ENCODE data around the gene BHLHE40. TPM values are rescaled to one million over a fixed set of nuclear protein-coding genes. Genes with fewer than 3 reads are reported as not detected.

Gene BHLHE40
- total RNA-seq, 4 donors from 2014 or later = 19.2 to 96.7 (median 45.3) TPM

GRCh38 chr3:5002174-5002870 lies 23.1 kb downstream of the BHLHE40 start:
- Histone ChIP-seq H3K4me3 (no peak overlapping the region), H3K27me3 (no peaks in the 10 kb centered on the region), H3K4me1 (no peaks in the 10 kb centered on the region), H3K9me3 (no peaks in the 10 kb centered on the region), H3K27ac (no peak overlapping the region), H3K36me3 (no peaks in the 10 kb centered on the region)
- ATAC-seq = no peak
- intact Hi-C loops (cut with DNase I; ENCODE audit: low total_unique reads) = no loop called here
- TF ChIP-seq POLR2A (IDR thresholded peaks at IDR 0.05) = no peak
- DNase-seq = no peak
- in situ Hi-C loops (cut with MboI; ENCODE audit: low sequenced_read_pairs in 4 of 4) = no loop called here

DNA sequence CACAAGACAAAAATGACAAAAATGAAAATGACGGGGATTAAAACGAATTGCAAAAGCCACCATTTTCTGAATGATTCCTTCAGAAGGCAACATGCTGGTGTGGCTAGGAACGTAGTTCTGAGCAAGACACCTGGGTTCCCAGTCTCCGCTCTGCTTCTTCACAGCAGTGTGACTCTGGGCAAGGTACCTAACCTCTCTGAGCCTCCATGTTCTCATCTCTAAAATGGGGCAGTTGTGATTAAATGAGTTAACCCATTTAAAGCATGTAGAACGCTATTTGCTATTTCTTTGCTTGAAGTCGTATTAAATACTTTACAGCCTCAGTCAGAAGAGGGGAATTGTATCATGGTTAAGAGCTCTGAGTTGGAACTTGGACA lies 23.6 kb downstream of the BHLHE40 start:
- in situ Hi-C loops (cut with MboI; ENCODE audit: low sequenced_read_pairs in 4 of 4) (no loop called here), intact Hi-C loops (cut with DNase I; ENCODE audit: low total_unique reads) (no loop called here)
- Histone ChIP-seq H3K4me3 (no peak overlapping the region), H3K27me3 (no peaks in the 10 kb centered on the region), H3K4me1 (no peaks in the 10 kb centered on the region), H3K9me3 (no peaks in the 10 kb centered on the region), H3K27ac (no peak overlapping the region), H3K36me3 (no peaks in the 10 kb centered on the region)
- TF ChIP-seq POLR2A (IDR thresholded peaks at IDR 0.05) = no peak
- no peak for TF ChIP-seq CTCF (IDR thresholded peaks at IDR 0.05 in 4 of 5, conservative IDR thresholded peaks at IDR 0.05 in 1 of 5)
- DNase-seq (no peak), ATAC-seq (no peak)

DNA sequence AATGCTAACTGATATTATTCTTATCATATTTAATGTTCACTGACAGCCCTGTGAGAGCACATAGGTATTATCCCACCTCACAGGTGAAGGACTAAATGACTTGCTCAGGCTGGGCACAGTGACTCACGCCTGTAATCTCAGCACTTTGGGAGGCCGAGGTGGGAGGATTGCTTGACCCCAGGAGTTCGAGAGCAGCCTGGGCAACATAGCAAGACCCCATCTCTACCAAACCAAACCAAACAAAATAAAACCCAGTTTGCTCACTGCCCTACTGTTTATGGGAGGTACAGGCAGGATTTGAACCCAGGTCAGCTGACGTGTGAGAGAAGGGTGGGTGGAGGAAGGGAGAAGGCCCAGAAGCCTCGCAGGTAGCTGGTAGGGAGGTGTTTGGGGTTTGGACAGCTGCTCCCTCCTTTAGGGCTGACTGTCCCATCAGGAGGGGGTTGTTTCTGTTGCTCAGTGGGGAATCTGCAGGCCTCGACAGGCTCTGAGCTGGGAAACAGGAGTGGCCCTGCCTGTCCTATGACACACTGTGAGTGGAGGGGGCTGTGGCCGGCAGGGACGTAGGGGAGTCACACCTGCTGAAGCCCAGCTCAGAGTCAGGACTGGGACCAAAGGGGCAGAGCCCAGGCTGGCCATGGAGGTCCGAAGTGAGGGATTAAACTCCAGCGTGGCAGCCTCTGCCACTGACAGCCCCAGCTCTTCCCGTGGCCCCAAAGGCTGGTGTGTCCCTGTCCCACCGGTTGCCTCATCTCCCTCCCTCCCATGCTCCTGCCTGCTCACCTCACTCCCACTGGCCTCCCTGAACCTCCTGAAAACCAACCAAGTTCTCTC lies 25.3 kb downstream of the BHLHE40 start:
- no peaks in the 10 kb centered on the region for H3K4me1 ChIP-seq
- no peak for ATAC-seq
- intact Hi-C loops (cut with DNase I; ENCODE audit: low total_unique reads) = no loop called here

DNA sequence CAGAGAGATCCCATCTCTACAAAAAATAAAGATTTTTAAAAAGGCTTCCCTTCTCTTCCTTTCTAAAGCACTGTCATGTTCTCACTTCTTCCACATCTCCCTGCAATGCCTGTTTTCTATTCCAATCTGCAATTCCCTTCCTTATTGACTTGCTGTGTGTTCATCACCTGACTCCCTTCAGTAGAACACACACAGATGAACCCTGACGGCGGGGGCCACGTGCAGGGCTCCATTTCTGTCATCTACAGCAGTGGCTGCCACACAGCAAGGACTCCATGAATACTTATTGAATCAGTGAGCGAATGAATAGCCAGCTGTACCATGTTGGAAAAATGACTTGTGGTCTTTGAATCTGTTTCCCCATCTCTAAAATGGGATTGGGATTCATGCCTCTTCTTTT lies 26.1 kb downstream of the BHLHE40 start:
- DNase-seq (no peak), ATAC-seq (no peak)
- in situ Hi-C loops (cut with MboI; ENCODE audit: low sequenced_read_pairs in 4 of 4) = no loop called here
- Histone ChIP-seq H3K4me1 (no peaks in the 10 kb centered on the region), H3K4me3 (no peak overlapping the region), H3K9me3 (no peaks in the 10 kb centered on the region), H3K27ac (no peak overlapping the region), H3K36me3 (no peaks in the 10 kb centered on the region), H3K27me3 (no peaks in the 10 kb centered on the region)
- intact Hi-C loops (cut with DNase I; ENCODE audit: low total_unique reads) = no loop called here
- TF ChIP-seq CTCF (IDR thresholded peaks at IDR 0.05 in 4 of 5, conservative IDR thresholded peaks at IDR 0.05 in 1 of 5) = no peak
- no peak for TF ChIP-seq POLR2A (IDR thresholded peaks at IDR 0.05)

More for the DNA sequence above, 25.3 kb downstream of the BHLHE40 start:
- no peaks in the 10 kb centered on the region for H3K36me3 ChIP-seq
- H3K27ac ChIP-seq = no peak overlapping the region
- H3K9me3 ChIP-seq = no peaks in the 10 kb centered on the region
- TF ChIP-seq CTCF (IDR thresholded peaks at IDR 0.05 in 4 of 5, conservative IDR thresholded peaks at IDR 0.05 in 1 of 5) (no peak), POLR2A (IDR thresholded peaks at IDR 0.05) (no peak)
- H3K27me3 ChIP-seq = no peaks in the 10 kb centered on the region
- H3K4me3 ChIP-seq = no peak overlapping the region
- no peak for DNase-seq
- in situ Hi-C loops (cut with MboI; ENCODE audit: low sequenced_read_pairs in 4 of 4) = no loop called here

DNA sequence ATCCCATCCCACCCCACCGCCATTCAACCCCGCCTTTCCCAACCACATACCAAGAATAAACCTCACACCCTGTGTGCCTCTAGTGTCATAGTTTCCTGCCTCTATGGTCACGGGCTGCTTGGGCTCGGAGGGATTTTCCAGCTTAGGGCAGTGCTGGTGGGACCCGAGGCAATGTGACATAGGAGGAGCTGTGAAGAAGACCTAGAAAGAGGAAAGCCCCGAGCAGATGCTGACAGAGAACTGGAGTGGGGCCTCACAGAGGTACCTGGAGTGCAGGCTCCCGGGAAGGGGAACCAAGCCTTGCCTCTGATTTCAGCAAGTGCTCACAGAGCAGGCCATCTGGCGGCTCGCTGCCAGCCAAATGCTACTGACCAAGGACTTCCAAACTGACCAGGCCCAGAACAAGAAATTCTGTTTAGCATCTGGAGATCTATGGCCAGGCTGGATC lies 27.5 kb downstream of the BHLHE40 start:
- no peaks in the 10 kb centered on the region for H3K36me3 ChIP-seq
- TF ChIP-seq CTCF (IDR thresholded peaks at IDR 0.05 in 4 of 5, conservative IDR thresholded peaks at IDR 0.05 in 1 of 5) (no peak), POLR2A (IDR thresholded peaks at IDR 0.05) (no peak)
- DNase-seq = no peak
- in situ Hi-C loops (cut with MboI; ENCODE audit: low sequenced_read_pairs in 4 of 4) (no loop called here), intact Hi-C loops (cut with DNase I; ENCODE audit: low total_unique reads) (no loop called here)
- no peaks in the 10 kb centered on the region for H3K27me3 ChIP-seq
- H3K4me1 ChIP-seq = no peaks in the 10 kb centered on the region
- no peak overlapping the region for H3K4me3 ChIP-seq
- no peaks in the 10 kb centered on the region for H3K9me3 ChIP-seq
- no peak for ATAC-seq
- H3K27ac ChIP-seq = no peak overlapping the region
